GM23248 (cell line): ENCODE measurements around the gene SLC22A1. TPM values are rescaled to one million over a fixed set of nuclear protein-coding genes. Genes with fewer than 3 reads are reported as not detected.
"Not testable (repeated sequence)": the region's sequence is repeated elsewhere in the genome, so short reads cannot be mapped to it uniquely, and the experiment has no call there.

Experiments used
- DNase-seq: peaks from one replicate; pipeline ENCODE4 v3.0.0-alpha.2; 2015
- H2AFZ ChIP-seq: fragments of 200-600 bp; sonication (generic); 2 replicates; pipeline ENCODE4 v1.6.1; 2016; ENCODE audit warnings: antibody characterized with exemption
- H3F3A ChIP-seq: fragments of 200-600 bp; sonication (generic); 2 replicates; pipeline ENCODE4 v1.6.1; 2016; ENCODE audit warnings: mild to moderate bottlenecking, antibody characterized with exemption, mixed run types; ENCODE audit not compliant: insufficient read depth
- H3K27ac ChIP-seq: fragments of 200-600 bp; sonication (generic); 2 replicates; pipeline ENCODE4 v1.5.1; 2016; ENCODE audit warnings: mild to moderate bottlenecking
- H3K27me3 ChIP-seq: fragments of 200-600 bp; sonication (generic); replicated peaks from 2 replicates; pipeline ENCODE4 v1.6.1; 2016; ENCODE audit warnings: mild to moderate bottlenecking; ENCODE audit not compliant: insufficient read depth
- H3K36me3 ChIP-seq: fragments of 200-600 bp; sonication (generic); 2 replicates; pipeline ENCODE4 v1.6.1; 2016; ENCODE audit warnings: low read depth, mild to moderate bottlenecking
- H3K4me1 ChIP-seq: fragments of 200-600 bp; sonication (generic); 2 replicates; pipeline ENCODE4 v1.6.1; 2016; ENCODE audit warnings: mild to moderate bottlenecking; ENCODE audit not compliant: insufficient read depth
- H3K4me2 ChIP-seq: fragments of 200-600 bp; sonication (generic); one replicate; pipeline ENCODE4 v1.6.1; 2016; ENCODE audit warnings: mild to moderate bottlenecking; ENCODE audit not compliant: unreplicated experiment
- H3K4me3 ChIP-seq: fragments of 200-600 bp; sonication (generic); 2 replicates; pipeline ENCODE4 v1.5.1; 2016; ENCODE audit warnings: mild to moderate bottlenecking
- H3K79me2 ChIP-seq: fragments of 200-600 bp; sonication (generic); 2 replicates; pipeline ENCODE4 v1.6.1; 2016; ENCODE audit warnings: mild to moderate bottlenecking; ENCODE audit not compliant: insufficient read depth
- H3K9ac ChIP-seq: fragments of 200-600 bp; sonication (generic); 2 replicates; pipeline ENCODE4 v1.6.1; 2016; ENCODE audit warnings: mild to moderate bottlenecking
- H3K9me2 ChIP-seq: fragments of 200-600 bp; sonication (generic); 2 replicates; pipeline ENCODE4 v1.6.1; 2016; ENCODE audit warnings: mixed run types, mild to moderate bottlenecking, moderate library complexity; ENCODE audit not compliant: insufficient read depth
- H3K9me3 ChIP-seq: fragments of 200-600 bp; sonication (generic); one replicate; pipeline ENCODE4 v1.6.1; 2017; ENCODE audit warnings: low read depth
- H4K20me1 ChIP-seq: fragments of 200-600 bp; sonication (generic); 2 replicates; pipeline ENCODE4 v1.6.0; 2016; ENCODE audit not compliant: insufficient read depth
- EZH2 ChIP-seq: fragments of 200-600 bp; sonication (generic); IDR thresholded peaks from 2 replicates; pipeline ENCODE4 v1.6.1; 2018; ENCODE audit warnings: antibody characterized with exemption, mild to moderate bottlenecking; ENCODE audit not compliant: insufficient read depth, poor library complexity, severe bottlenecking
- EZH2phosphoT487 ChIP-seq: fragments of 200-600 bp; sonication (generic); IDR thresholded peaks from 2 replicates; pipeline ENCODE4 v1.6.1; 2018; ENCODE audit warnings: antibody characterized with exemption, moderate library complexity, mild to moderate bottlenecking, low read depth; ENCODE audit not compliant: insufficient read depth
- WGBS, 2 experiments: methylation state at CpG; one replicate each; pipeline ENCODE4 v1.1.6; 2015 to 2017; ENCODE audit warnings: low lambda C conversion rate in 2 of 2, low coverage in 1 of 2; ENCODE audit errors: missing lambda C conversion rate in 2 of 2; 5-methylcytosine and 5-hydroxymethylcytosine counted together
- in situ Hi-C: fragments of 300-500 bp; cut with MboI; formaldehyde crosslinking; loops from 2 replicates; pipeline ENCODE4 v1.15.0; 2020
- polyA plus RNA-seq: library from polyadenylated mRNA; unstranded; fragments of >200 nt; fragmentation: Nextera tagmentation; extraction: Ambion mirVana; gene quantifications from 2 replicates; pipeline ENCODE4 v1.2.1, GENCODE V29; 2016
- total RNA-seq: library from RNA; depleted of rRNA; stranded (reverse); fragments of >200 nt; shearing (Covaris generic); gene quantifications from 2 replicates; pipeline ENCODE4 v1.2.3, GENCODE V29; 2014

SLC22A1 gene
- total and polyA plus RNA-seq, 2 experiments from 2014 or later = not detected

DNA sequence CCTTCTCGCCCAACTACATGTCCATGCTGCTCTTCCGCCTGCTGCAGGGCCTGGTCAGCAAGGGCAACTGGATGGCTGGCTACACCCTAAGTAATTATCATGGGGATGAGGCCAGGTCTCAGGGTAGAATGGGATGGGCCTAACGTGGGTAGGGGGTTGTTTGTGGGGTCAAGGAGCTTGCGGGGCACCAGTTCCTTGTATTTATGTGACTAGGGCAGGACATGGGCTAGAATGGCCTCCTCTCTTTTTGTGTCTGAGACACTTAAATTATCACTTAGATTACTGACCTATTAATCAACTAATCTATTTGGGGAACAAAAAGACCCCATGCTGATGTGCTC is 10.7 kb downstream of the SLC22A1 start:
- no peaks in the 10 kb centered on the region for H4K20me1 ChIP-seq
- no peak overlapping the region for H3K27ac ChIP-seq
- in situ Hi-C loops = no loop called here

DNA sequence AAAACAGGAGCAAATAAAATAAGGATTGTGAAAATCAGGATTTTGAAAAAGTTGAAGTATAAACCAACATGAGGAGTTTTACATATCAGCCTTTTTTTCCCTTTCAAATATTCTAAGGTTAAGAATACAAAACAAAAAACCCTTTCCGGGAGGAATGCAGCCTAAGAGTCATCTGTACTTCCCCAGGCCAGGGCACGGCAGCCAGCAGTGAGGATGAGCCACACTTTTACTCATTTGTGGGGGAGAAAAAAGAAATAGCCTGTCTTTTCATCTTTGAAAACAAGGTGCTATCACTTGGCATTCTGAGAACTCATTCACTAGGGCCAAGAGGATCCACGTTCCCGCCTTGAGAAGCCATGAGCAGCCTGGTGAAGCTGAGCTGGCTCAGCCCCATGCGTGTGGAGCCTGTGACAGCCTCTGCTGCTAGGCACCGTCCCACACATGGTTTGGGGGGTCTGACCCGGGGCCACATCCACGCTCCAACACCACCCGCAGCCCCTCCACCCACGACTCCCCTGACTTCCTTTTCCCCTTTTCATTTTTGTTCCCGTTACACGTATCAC is 11.2 kb downstream of the SLC22A1 start:
- Histone ChIP-seq H3K4me3 (no peak overlapping the region), H3K9ac (no peak overlapping the region), H3K36me3 (no peaks in the 10 kb centered on the region), H4K20me1 (no peaks in the 10 kb centered on the region), H3K9me3 (no peaks in the 10 kb centered on the region), H3K4me1 (no peaks in the 10 kb centered on the region), H3K79me2 (no peaks in the 10 kb centered on the region), H3K27me3 (no peaks in the 10 kb centered on the region), H3F3A (no peaks in the 10 kb centered on the region), H3K4me2 (no peak overlapping the region), H3K9me2 (no peaks in the 10 kb centered on the region), H2AFZ (no peak overlapping the region), H3K27ac (no peak overlapping the region)
- TF ChIP-seq EZH2 (no peak), EZH2phosphoT487 (no peak)
- DNase-seq = peak; percentile 60
- WGBS, 2 experiments = 77 to 79% methylated on average over 10 to 12 of the region's 12 CpGs
- in situ Hi-C loops = no loop called here

More for the DNA sequence above, 10.7 kb downstream of the SLC22A1 start:
- no peak overlapping the region for H2AFZ ChIP-seq
- H3F3A ChIP-seq = no peaks in the 10 kb centered on the region
- H3K4me2 ChIP-seq = no peak overlapping the region
- no peaks in the 10 kb centered on the region for H3K4me1 ChIP-seq
- no peaks in the 10 kb centered on the region for H3K36me3 ChIP-seq
- no peaks in the 10 kb centered on the region for H3K9me2 ChIP-seq
- H3K9me3 ChIP-seq = no peaks in the 10 kb centered on the region
- H3K9ac ChIP-seq = no peak overlapping the region
- WGBS, 2 experiments = 79 to 90% methylated on average over 4 of the region's 4 CpGs
- TF ChIP-seq EZH2 (no peak), EZH2phosphoT487 (no peak)
- H3K4me3 ChIP-seq = no peak overlapping the region
- no peak for DNase-seq
- H3K27me3 ChIP-seq = no peaks in the 10 kb centered on the region
- H3K79me2 ChIP-seq = no peaks in the 10 kb centered on the region

DNA sequence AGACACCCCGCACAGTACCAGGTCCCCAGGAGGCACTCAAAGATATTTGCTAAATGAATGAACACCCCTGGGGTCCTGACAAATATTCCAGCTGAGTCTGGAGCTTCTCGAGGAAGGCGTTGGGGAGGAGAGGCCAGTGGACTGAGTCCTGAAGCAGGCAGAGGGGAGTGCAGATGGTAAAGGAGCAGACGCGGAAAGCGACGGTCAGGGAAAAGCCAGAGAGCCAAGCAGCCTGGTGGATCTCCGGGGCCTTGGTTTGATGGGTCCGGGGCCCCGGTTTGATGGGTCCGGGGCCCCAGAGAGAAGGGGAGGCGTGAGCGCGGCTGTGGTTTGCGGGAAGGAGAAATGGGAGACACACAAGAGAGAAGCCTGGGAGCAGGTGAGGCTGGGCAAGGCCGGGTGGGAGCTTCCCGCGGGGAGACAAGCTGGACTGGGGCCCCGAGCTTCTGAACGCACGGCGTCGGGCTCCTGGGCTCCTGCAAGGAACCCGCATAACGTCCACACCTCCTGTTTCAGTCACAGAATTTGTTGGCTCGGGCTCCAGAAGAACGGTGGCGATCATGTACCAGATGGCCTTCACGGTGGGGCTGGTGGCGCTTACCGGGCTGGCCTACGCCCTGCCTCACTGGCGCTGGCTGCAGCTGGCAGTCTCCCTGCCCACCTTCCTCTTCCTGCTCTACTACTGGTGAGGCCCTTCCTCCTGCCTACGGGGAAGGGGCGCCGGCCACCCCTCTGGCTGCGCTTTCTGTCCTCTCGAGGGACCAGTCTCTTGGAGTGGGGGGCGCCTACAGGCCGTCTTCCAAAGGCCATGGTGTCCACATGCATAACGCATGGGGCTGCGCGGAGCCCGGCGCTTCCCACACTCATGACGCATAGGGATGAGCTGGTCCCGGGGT is 12.1 kb downstream of the SLC22A1 start:
- H3K79me2 ChIP-seq = no peaks in the 10 kb centered on the region
- H3K4me3 ChIP-seq = no peak overlapping the region
- H3K4me1 ChIP-seq = peaks cover 5% of the 10 kb centered on the region; the same call in 1 of the 2 replicates
- H4K20me1 ChIP-seq = no peaks in the 10 kb centered on the region
- no peak overlapping the region for H3K4me2 ChIP-seq
- in situ Hi-C loops = no loop called here
- no peaks in the 10 kb centered on the region for H3K36me3 ChIP-seq
- no peak overlapping the region for H3K9ac ChIP-seq
- no peaks in the 10 kb centered on the region for H3F3A ChIP-seq
- no peaks in the 10 kb centered on the region for H3K27me3 ChIP-seq
- no peak for TF ChIP-seq EZH2
- TF ChIP-seq EZH2phosphoT487 = no peak
- no peak for DNase-seq
- H3K9me3 ChIP-seq = no peaks in the 10 kb centered on the region
- H3K27ac ChIP-seq = no peak overlapping the region
- 93 to 94% methylated on average over 44 to 46 of the region's 47 CpGs for WGBS, 2 experiments
- no peak overlapping the region for H2AFZ ChIP-seq
- H3K9me2 ChIP-seq = no peaks in the 10 kb centered on the region

DNA sequence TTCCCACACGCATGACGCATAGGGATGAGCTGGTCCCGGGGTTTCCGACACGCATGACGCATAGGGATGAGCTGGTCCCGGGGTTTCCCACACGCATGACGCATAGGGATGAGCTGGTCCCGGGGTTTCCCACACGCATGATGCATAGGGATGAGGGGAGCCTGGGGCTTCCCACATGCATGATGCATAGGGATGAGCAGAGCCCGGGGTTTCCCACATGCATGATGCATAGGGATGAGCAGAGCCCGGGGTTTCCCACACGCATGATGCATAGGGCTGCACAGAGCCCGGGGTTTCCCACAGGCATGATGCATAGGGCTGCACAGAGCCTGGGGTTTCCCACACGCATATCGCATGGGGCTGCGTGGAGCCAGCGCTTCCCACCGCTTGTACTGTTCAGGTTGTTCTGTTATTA is 12.7 kb downstream of the SLC22A1 start:
- in situ Hi-C loops = not testable (repeated sequence)

More for the DNA sequence above, 12.7 kb downstream of the SLC22A1 start:
- peaks cover 11% of the 10 kb centered on the region; the same call in 1 of the 2 replicates for H3K4me1 ChIP-seq
- not testable (repeated sequence) for H3K9me3 ChIP-seq, H3K4me2 ChIP-seq, H3K9me2 ChIP-seq, H3K36me3 ChIP-seq, H3K27ac ChIP-seq, H3K4me3 ChIP-seq, H3K27me3 ChIP-seq, H3F3A ChIP-seq, H2AFZ ChIP-seq, DNase-seq, H3K79me2 ChIP-seq, H4K20me1 ChIP-seq, H3K9ac ChIP-seq
- WGBS, 2 experiments = 92% methylated on average over 19 to 20 of the region's 20 CpGs
